ENCODE data around the gene TACR1. TPM values are rescaled to one million over a fixed set of nuclear protein-coding genes. Genes with fewer than 3 reads are reported as not detected.

TACR1 gene
- total and polyA plus RNA-seq, 8 donors = 0.07 to 0.40 (median 0.09) TPM

DNA sequence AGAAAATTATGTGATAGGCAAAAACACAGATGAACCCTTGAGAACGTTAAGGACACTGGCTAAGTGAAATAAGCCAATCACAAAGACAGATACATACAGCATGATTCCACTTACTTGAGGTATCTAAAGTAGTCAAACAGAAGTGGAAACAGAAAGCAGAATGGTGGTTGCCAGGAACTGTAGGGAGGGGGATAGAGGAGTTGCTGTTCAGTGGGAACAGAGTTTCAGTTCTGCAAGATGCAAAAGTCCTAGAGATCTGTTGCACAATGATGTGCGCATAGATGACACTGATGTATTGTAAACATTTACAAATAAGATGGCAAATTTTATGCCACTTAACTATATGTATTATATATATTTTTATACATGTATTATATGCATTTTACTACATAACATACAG lies 181.2 kb downstream of the TACR1 start:
- no peaks in the 10 kb centered on the region for H3K4me1 ChIP-seq
- no peak for DNase-seq
- ATAC-seq = peak in 2 of 4 donors; percentile 38 to 55
- WGBS, 2 donors = 73 to 84% methylated on average over 2 of the region's 2 CpGs
- intact Hi-C loops (cut with DNase I) = no loop called here
- no peak for FAIRE-seq
- TF ChIP-seq, protein P1, sequence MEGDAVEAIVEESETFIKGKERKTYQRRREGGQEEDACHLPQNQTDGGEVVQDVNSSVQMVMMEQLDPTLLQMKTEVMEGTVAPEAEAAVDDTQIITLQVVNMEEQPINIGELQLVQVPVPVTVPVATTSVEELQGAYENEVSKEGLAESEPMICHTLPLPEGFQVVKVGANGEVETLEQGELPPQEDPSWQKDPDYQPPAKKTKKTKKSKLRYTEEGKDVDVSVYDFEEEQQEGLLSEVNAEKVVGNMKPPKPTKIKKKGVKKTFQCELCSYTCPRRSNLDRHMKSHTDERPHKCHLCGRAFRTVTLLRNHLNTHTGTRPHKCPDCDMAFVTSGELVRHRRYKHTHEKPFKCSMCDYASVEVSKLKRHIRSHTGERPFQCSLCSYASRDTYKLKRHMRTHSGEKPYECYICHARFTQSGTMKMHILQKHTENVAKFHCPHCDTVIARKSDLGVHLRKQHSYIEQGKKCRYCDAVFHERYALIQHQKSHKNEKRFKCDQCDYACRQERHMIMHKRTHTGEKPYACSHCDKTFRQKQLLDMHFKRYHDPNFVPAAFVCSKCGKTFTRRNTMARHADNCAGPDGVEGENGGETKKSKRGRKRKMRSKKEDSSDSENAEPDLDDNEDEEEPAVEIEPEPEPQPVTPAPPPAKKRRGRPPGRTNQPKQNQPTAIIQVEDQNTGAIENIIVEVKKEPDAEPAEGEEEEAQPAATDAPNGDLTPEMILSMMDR (IDR thresholded peaks at IDR 0.05) = no peak
- no peaks in the 10 kb centered on the region for H3K27me3 ChIP-seq
- no peaks in the 10 kb centered on the region for H3K36me3 ChIP-seq
- no peak overlapping the region for H3K27ac ChIP-seq
- H3K4me3 ChIP-seq = no peak overlapping the region
- no peaks in the 10 kb centered on the region for H3K9me3 ChIP-seq

DNA sequence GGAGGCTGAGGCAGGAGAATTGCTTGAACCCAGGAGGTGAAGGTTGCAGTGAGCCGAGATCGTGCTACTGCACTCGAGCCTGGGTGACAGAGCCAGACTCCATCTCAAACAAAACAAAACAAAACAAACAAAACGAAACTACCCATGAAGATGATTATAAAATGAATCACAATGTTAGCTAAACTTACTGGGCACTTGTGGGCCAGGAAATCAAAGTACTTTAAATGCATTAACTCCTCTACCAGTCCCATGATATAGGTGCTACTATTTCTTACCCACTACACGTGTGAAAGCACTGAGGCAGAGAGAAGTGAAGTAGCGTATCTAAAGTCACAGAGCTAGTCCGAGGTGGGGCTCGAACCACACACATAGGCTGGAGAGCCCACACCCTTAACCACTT lies 187.2 kb downstream of the TACR1 start:
- WGBS, 2 donors = 68 to 89% methylated on average over 8 of the region's 8 CpGs
- intact Hi-C loops (cut with DNase I) = no loop called here
- H3K9me3 ChIP-seq = no peaks in the 10 kb centered on the region
- H3K36me3 ChIP-seq = no peaks in the 10 kb centered on the region
- no peaks in the 10 kb centered on the region for H3K4me1 ChIP-seq
- no peak overlapping the region for H3K4me3 ChIP-seq
- FAIRE-seq (no peak), DNase-seq (no peak), ATAC-seq (no peak)
- TF ChIP-seq, protein P1 (IDR thresholded peaks at IDR 0.05) = no peak
- no peak overlapping the region for H3K27ac ChIP-seq
- no peaks in the 10 kb centered on the region for H3K27me3 ChIP-seq

DNA sequence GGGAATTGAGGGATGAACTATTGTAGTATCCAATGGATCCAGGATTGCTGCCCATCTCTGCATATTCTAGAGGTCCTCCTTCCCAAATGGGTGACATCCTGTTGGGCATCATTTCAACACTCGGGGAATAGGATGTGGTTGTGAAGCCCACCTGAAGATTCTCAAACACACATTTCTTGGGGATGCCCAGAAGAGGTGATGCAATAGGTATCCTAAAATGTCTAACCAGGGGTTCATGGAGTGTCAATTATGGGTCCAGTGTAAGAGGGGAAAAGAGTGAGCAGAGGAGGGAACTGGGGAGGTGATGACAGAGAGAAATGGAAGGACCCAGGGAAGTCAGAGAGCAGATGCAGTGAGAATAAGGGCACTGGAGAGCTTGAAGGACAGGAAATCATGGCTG lies 188.7 kb downstream of the TACR1 start:
- Histone ChIP-seq H3K4me1 (no peaks in the 10 kb centered on the region), H3K27ac (no peak overlapping the region), H3K4me3 (no peak overlapping the region), H3K27me3 (no peaks in the 10 kb centered on the region), H3K36me3 (no peaks in the 10 kb centered on the region), H3K9me3 (no peaks in the 10 kb centered on the region)
- ATAC-seq (no peak), FAIRE-seq (no peak), DNase-seq (no peak)
- intact Hi-C loops (cut with DNase I) = no loop called here
- TF ChIP-seq, protein P1 (IDR thresholded peaks at IDR 0.05) = no peak
- 94% methylated on average over 1 of the region's 1 CpG for WGBS, 2 donors

DNA sequence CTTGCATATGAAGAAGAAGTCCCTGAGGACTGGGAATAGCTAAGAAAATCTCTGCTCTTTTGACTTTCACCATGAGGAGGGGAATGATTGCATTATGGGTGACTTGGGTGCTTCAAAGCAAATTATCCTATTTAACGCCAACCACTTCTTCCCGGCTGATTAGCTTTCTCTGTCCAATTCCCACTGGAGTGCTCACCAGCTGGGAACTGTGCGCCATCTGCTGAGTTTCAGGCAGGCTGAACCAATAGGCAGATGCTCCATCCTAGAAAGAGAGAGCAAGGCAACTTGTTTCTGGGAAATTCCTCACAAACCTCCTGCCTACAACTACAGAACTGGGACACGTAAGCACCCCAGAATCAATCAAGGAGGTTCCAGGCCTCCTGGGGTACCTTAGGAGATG lies 191.5 kb downstream of the TACR1 start:
- Histone ChIP-seq H3K27ac (no peak overlapping the region), H3K36me3 (no peaks in the 10 kb centered on the region), H3K4me1 (no peaks in the 10 kb centered on the region), H3K27me3 (no peaks in the 10 kb centered on the region), H3K9me3 (no peaks in the 10 kb centered on the region), H3K4me3 (no peak overlapping the region)
- intact Hi-C loops (cut with DNase I) = no loop called here
- no peak for ATAC-seq
- DNase-seq = no peak
- no peak for FAIRE-seq
- WGBS, 2 donors = 85 to 88% methylated on average over 4 of the region's 4 CpGs
- TF ChIP-seq, protein P1 (IDR thresholded peaks at IDR 0.05) = no peak

DNA sequence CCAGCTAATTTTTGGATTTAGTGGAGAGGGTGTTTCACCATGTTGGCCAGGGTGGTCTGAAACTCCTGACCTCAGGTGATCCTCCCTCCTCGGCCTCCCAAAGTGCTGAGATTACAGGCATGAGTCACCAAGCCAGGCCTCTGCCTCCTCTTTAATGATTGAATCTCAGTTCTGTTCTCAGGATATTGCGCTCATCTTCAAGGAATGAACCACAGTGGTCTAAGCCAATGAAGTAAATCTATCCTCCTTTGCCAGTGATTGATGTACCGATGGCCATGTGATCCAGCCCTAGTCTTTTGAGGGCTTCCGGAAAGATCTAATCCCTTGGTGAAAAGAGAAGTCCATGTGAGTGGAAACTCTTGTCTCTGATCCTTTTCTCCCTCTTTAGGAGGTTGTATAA lies 192.3 kb downstream of the TACR1 start:
- H3K27me3 ChIP-seq = no peaks in the 10 kb centered on the region
- no peak for ATAC-seq
- no peak for DNase-seq
- H3K27ac ChIP-seq = no peak overlapping the region
- intact Hi-C loops (cut with DNase I) = no loop called here
- H3K4me1 ChIP-seq = no peaks in the 10 kb centered on the region
- no peak for FAIRE-seq
- no peaks in the 10 kb centered on the region for H3K9me3 ChIP-seq
- 95 to 99% methylated on average over 4 of the region's 4 CpGs for WGBS, 2 donors
- no peaks in the 10 kb centered on the region for H3K36me3 ChIP-seq
- TF ChIP-seq, protein P1 (IDR thresholded peaks at IDR 0.05) = no peak
- H3K4me3 ChIP-seq = no peak overlapping the region
